Small intestine (tissue), 7 donors: ENCODE measurements around the gene RELCH. TPM values are rescaled to one million over a fixed set of nuclear protein-coding genes. Genes with fewer than 3 reads are reported as not detected.

Experiments
- DNase-seq, 2 donors: peaks; one replicate each; pipeline versions ENCODE4 v3.0.0 to v3.0.0-alpha.2; 2013
- FAIRE-seq: peaks from 2 replicates; lab custom pipeline; 2012; peaks lifted over from hg19 to GRCh38; lab: Jason Lieb, UNC
- H3K27ac ChIP-seq, 3 donors: one replicate each; pipeline ENCODE4 v1.5.1; 2013; ENCODE audit warnings: low read length in 2 of 3, mild to moderate bottlenecking in 2 of 3, control low read depth in 1 of 3, inconsistent platforms in 1 of 3, low read depth in 1 of 3, moderate library complexity in 1 of 3
- H3K27me3 ChIP-seq, 3 donors: one replicate each; pipeline ENCODE4 v1.6.1; 2013; ENCODE audit warnings: low read length in 3 of 3, inconsistent platforms in 1 of 3; ENCODE audit not compliant: control insufficient read depth in 3 of 3, insufficient read depth in 3 of 3
- H3K36me3 ChIP-seq, 3 donors: one replicate each; pipeline ENCODE4 v1.6.1; 2013; ENCODE audit warnings: low read length in 3 of 3, inconsistent platforms in 1 of 3, low read depth in 1 of 3, mild to moderate bottlenecking in 1 of 3, moderate library complexity in 1 of 3; ENCODE audit not compliant: control insufficient read depth in 3 of 3, insufficient read depth in 2 of 3
- H3K4me1 ChIP-seq, 3 donors: one replicate each; pipeline ENCODE4 v1.6.1; 2013; ENCODE audit warnings: low read length in 2 of 3, inconsistent platforms in 1 of 3, low read depth in 1 of 3, mild to moderate bottlenecking in 1 of 3, moderate library complexity in 1 of 3; ENCODE audit not compliant: control insufficient read depth in 3 of 3, insufficient read depth in 2 of 3
- H3K4me3 ChIP-seq, 3 donors: one replicate each; pipeline ENCODE4 v1.5.1; 2013; ENCODE audit warnings: low read length in 3 of 3, control low read depth in 1 of 3, inconsistent platforms in 1 of 3, low read depth in 1 of 3, mild to moderate bottlenecking in 1 of 3, moderate library complexity in 1 of 3
- H3K9me3 ChIP-seq, 2 donors: one replicate each; pipeline ENCODE4 v1.6.1; 2013; ENCODE audit warnings: low read depth in 1 of 2, low read length in 1 of 2; ENCODE audit not compliant: control insufficient read depth in 2 of 2, insufficient read depth in 1 of 2
- WGBS, 3 donors: extraction: QIAGEN DNeasy Blood & Tissue Kit; methylation state at CpG; one replicate each; pipeline ENCODE4 v1.1.7; 2013; 5-methylcytosine and 5-hydroxymethylcytosine counted together
- polyA plus RNA-seq, 4 donors: library from polyadenylated mRNA; stranded (reverse) in 3 of 4; unstranded in 1 of 4; fragments of 200-250 nt in 3 of 4; fragments of 120-200 nt in 1 of 4; gene quantifications; one replicate each; pipeline versions ENCODE4 v1.2.1 to v1.2.3, GENCODE V29; 2013
- donor health status: healthy with polysubstance abuse.
- donor health status: control.
- donor health status: control.
- donor health status: Bipolar disorder and iron deficiency.
- donor health status: healthy.

RELCH gene
- polyA plus RNA-seq, 4 donors, result 8.6 to 26.1 (median 11.1) TPM

GRCh38 chr18:62347089-62347506 lies 160.0 kb downstream of the RELCH start:
- DNase-seq (no peak), FAIRE-seq (no peak)
- no peak overlapping the region for H3K4me3 ChIP-seq
- peaks cover 0 to 27% (median 0%) of the 10 kb centered on the region in 3 donors for H3K36me3 ChIP-seq
- 64 to 80% (median 74%) methylated on average over 6 of the region's 6 CpGs for WGBS, 3 donors
- H3K9me3 ChIP-seq, result no peaks in the 10 kb centered on the region
- peaks cover 0 to 8% (median 4%) of the 10 kb centered on the region in 3 donors for H3K4me1 ChIP-seq
- H3K27me3 ChIP-seq, result no peaks in the 10 kb centered on the region
- peak overlapping the region in 1 of 3 donors; percentile 17 for H3K27ac ChIP-seq

GRCh38 chr18:62348474-62348873 lies 161.4 kb downstream of the RELCH start:
- Histone ChIP-seq H3K36me3 (peaks cover 0 to 31% (median 7%) of the 10 kb centered on the region in 3 donors), H3K9me3 (no peaks in the 10 kb centered on the region), H3K4me1 (peaks cover 0 to 8% (median 4%) of the 10 kb centered on the region in 3 donors), H3K4me3 (no peak overlapping the region), H3K27ac (no peak overlapping the region), H3K27me3 (no peaks in the 10 kb centered on the region)
- WGBS, 3 donors, result 86 to 91% (median 89%) methylated on average over 4 of the region's 4 CpGs
- FAIRE-seq (no peak), DNase-seq (no peak)

GRCh38 chr18:62353170-62353569 lies 166.1 kb downstream of the RELCH start:
- DNase-seq, result no peak
- no peak overlapping the region for H3K4me3 ChIP-seq
- H3K27me3 ChIP-seq, result no peaks in the 10 kb centered on the region
- WGBS, 3 donors, result 83 to 85% (median 83%) methylated on average over 7 of the region's 7 CpGs
- H3K27ac ChIP-seq, result no peak overlapping the region
- H3K36me3 ChIP-seq, result peaks cover 4 to 38% (median 7%) of the 10 kb centered on the region in 3 donors
- FAIRE-seq, result no peak
- no peaks in the 10 kb centered on the region for H3K4me1 ChIP-seq
- no peaks in the 10 kb centered on the region for H3K9me3 ChIP-seq

DNA sequence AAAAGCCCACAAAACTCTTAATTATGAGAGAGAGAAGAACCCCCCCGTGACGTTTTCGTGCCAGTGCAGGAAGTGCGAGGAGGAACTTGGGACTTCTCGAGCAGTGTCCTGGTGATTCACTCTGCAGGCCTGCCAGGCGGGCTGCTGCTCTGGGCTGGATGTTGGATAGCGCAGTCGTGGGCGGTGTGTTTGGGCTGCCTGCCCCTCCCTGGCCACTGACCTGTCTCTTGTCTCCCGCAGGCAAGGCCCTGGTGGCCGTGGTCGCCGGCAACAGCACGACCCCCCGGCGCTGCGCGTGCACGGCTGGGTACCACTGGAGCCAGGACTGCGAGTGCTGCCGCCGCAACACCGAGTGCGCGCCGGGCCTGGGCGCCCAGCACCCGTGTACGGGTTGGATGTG lies 167.1 kb downstream of the RELCH start:
- Histone ChIP-seq H3K36me3 (peaks cover 4 to 34% (median 7%) of the 10 kb centered on the region in 3 donors), H3K9me3 (no peaks in the 10 kb centered on the region), H3K27me3 (no peaks in the 10 kb centered on the region), H3K4me3 (no peak overlapping the region), H3K4me1 (no peaks in the 10 kb centered on the region), H3K27ac (no peak overlapping the region)
- FAIRE-seq, result no peak
- no peak for DNase-seq
- 90 to 94% (median 92%) methylated on average over 29 of the region's 29 CpGs for WGBS, 3 donors

DNA sequence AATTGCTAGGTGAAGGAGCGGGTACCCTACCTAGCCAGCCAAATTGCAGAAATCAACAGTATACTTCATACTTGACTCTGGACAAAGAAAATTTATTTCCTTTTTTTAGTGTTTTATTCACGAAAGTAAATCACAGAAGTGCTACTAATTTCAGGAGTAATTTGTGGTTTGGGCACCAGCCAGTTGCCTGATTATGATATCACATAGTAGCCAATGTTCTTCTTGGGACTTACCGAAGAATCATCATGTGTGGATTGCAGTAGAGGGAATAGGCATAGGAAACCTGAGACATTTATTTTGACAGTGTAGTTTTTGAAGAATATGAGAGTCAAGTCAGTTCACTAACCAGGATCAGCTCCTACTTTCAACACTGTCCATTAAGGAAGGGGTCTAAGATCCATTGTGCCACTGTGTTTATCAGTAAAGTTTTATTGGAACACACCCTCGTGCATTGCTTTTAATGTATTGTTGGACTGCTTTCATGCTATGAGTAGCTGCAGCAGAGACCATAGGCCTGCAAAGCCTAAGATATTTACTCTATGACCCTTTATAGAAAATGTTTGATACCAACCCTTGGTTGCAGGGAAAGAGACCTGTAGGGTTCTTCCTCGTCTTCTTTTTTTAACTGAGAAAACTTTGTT lies 170.1 kb downstream of the RELCH start:
- peaks cover 0 to 9% (median 2%) of the 10 kb centered on the region in 3 donors for H3K4me1 ChIP-seq
- DNase-seq (no peak), FAIRE-seq (no peak)
- H3K27ac ChIP-seq, result no peak overlapping the region
- peaks cover 7 to 34% (median 9%) of the 10 kb centered on the region in 3 donors for H3K36me3 ChIP-seq
- H3K4me3 ChIP-seq, result no peak overlapping the region
- no peaks in the 10 kb centered on the region for H3K9me3 ChIP-seq
- WGBS, 3 donors, result 47 to 64% (median 54%) methylated on average over 5 of the region's 5 CpGs
- no peaks in the 10 kb centered on the region for H3K27me3 ChIP-seq

Other genes with a start within 250 kb of the RELCH start
- gene PIGN, start 199 bp upstream of the RELCH start, polyA plus RNA-seq, result 10 to 100 TPM in 1 of 4 donors, 1 to 10 TPM in 3; 2.2 to 21.4 (median 5.7) TPM
- gene TNFRSF11A, start 138.1 kb downstream of the RELCH start, polyA plus RNA-seq, result 10 to 100 TPM; 15.0 to 25.4 (median 20.0) TPM